Measurements from ENCODE around the gene ERAP2. TPM values are rescaled to one million over a fixed set of nuclear protein-coding genes. Genes with fewer than 3 reads are reported as not detected.
"Not testable (repeated sequence)": the region's sequence is repeated elsewhere in the genome, so short reads cannot be mapped to it uniquely, and the experiment has no call there.

ERAP2 gene
- total RNA-seq, 2 donors from 2014 or later = 7.7 to 19.0 TPM

- intact Hi-C loops (cut with DNase I) = loop anchor here (5.0 to 10.0 kb wide), 2 partner anchors 176 to 232 kb away; no protein-coding TSS in a partner anchor
- Histone ChIP-seq H3K27me3 (replicated peaks; ENCODE audit: insufficient read depth) (no peaks in the 10 kb centered on the region), H3K36me3 (no peaks in the 10 kb centered on the region), H3K27ac (no peak overlapping the region), H3K4me1 (replicated peaks) (peaks cover 6% of the 10 kb centered on the region), H3K4me3 (no peak overlapping the region), H3K9me3 (no peaks in the 10 kb centered on the region)
- 95% methylated on average over 3 of the region's 3 CpGs for WGBS
- no peak for DNase-seq (ENCODE audit: low spot score)
- TF ChIP-seq POLR2A (IDR thresholded peaks at IDR 0.05) (no peak), POLR2AphosphoS5 (IDR thresholded peaks at IDR 0.05) (no peak)
- TF ChIP-seq, protein P1, sequence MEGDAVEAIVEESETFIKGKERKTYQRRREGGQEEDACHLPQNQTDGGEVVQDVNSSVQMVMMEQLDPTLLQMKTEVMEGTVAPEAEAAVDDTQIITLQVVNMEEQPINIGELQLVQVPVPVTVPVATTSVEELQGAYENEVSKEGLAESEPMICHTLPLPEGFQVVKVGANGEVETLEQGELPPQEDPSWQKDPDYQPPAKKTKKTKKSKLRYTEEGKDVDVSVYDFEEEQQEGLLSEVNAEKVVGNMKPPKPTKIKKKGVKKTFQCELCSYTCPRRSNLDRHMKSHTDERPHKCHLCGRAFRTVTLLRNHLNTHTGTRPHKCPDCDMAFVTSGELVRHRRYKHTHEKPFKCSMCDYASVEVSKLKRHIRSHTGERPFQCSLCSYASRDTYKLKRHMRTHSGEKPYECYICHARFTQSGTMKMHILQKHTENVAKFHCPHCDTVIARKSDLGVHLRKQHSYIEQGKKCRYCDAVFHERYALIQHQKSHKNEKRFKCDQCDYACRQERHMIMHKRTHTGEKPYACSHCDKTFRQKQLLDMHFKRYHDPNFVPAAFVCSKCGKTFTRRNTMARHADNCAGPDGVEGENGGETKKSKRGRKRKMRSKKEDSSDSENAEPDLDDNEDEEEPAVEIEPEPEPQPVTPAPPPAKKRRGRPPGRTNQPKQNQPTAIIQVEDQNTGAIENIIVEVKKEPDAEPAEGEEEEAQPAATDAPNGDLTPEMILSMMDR (IDR thresholded peaks at IDR 0.05) = no peak
These were observed 54.3 kb downstream of the ERAP2 start for GRCh38 chr5:96930589-96930988.

DNA sequence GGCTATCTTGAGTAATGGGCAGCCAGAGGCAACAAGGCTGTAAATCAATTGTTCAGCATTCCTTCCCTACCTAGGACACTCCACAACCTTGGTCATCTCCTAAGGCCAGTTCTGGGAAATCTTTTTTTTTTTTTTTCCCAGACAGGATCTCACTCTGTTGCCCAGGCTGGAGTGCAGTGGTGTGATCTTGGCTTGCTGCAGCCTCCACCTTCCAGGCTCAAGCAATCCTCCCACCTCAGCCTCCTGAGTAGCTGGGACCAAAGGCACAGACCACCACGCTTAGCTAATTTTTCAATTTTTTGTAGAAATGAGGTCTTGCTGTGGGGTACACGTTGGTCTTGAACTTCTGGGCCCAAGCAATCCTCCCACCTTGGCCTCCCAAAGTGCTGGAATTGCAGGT, 54.7 kb downstream of the ERAP2 start:
- not testable (repeated sequence) for H3K27ac ChIP-seq; H3K36me3 ChIP-seq; DNase-seq (ENCODE audit: low spot score); H3K4me1 ChIP-seq (replicated peaks); H3K9me3 ChIP-seq; H3K4me3 ChIP-seq; H3K27me3 ChIP-seq (replicated peaks; ENCODE audit: insufficient read depth)
- WGBS = 100% methylated on average over 2 of the region's 2 CpGs
- intact Hi-C loops (cut with DNase I) = loop anchor here (5.0 to 10.0 kb wide), 2 partner anchors 176 to 231 kb away; no protein-coding TSS in a partner anchor

GRCh38 chr5:96931605-96932004, 55.3 kb downstream of the ERAP2 start:
- WGBS = 76% methylated on average over 1 of the region's 1 CpG
- no peaks in the 10 kb centered on the region for H3K36me3 ChIP-seq
- H3K4me3 ChIP-seq = no peak overlapping the region
- no peak overlapping the region for H3K27ac ChIP-seq
- peaks cover 6% of the 10 kb centered on the region for H3K4me1 ChIP-seq (replicated peaks)
- no peaks in the 10 kb centered on the region for H3K27me3 ChIP-seq (replicated peaks; ENCODE audit: insufficient read depth)
- DNase-seq (ENCODE audit: low spot score) = no peak
- intact Hi-C loops (cut with DNase I) = loop anchor here (5.0 to 10.0 kb wide), 2 partner anchors 177 to 231 kb away; no protein-coding TSS in a partner anchor
- TF ChIP-seq POLR2A (IDR thresholded peaks at IDR 0.05) (no peak), POLR2AphosphoS5 (IDR thresholded peaks at IDR 0.05) (no peak)
- TF ChIP-seq, protein P1 (IDR thresholded peaks at IDR 0.05) = no peak
- no peaks in the 10 kb centered on the region for H3K9me3 ChIP-seq

DNA sequence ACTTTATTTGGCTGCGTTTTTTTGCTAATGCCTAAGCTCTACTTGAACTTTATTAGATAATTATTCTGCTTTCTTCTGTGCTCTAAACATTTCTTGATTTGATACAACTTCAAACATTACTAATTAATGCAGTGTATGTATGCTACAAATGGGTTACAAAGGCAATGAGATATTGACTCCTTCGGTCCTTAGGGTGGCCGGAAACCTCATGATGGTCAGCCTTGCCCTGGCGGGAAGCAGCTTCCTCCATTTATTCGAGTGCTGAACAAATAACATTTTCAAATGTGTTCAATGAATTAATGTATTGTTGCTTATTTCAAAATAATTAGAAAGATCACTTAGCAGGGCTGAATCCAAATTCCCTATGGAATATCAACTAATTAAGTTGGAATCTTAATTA, 55.7 kb downstream of the ERAP2 start:
- TF ChIP-seq POLR2AphosphoS5 (IDR thresholded peaks at IDR 0.05) (no peak), POLR2A (IDR thresholded peaks at IDR 0.05) (no peak)
- TF ChIP-seq, protein P1 (IDR thresholded peaks at IDR 0.05) = no peak
- H3K27me3 ChIP-seq (replicated peaks; ENCODE audit: insufficient read depth) = no peaks in the 10 kb centered on the region
- H3K9me3 ChIP-seq = no peaks in the 10 kb centered on the region
- H3K36me3 ChIP-seq = no peaks in the 10 kb centered on the region
- DNase-seq (ENCODE audit: low spot score) = no peak
- intact Hi-C loops (cut with DNase I) = loop anchor here (5.0 to 10.0 kb wide), 2 partner anchors 177 to 230 kb away; no protein-coding TSS in a partner anchor
- no peak overlapping the region for H3K27ac ChIP-seq
- 96% methylated on average over 5 of the region's 5 CpGs for WGBS
- no peak overlapping the region for H3K4me3 ChIP-seq
- peaks cover 6% of the 10 kb centered on the region for H3K4me1 ChIP-seq (replicated peaks)

DNA sequence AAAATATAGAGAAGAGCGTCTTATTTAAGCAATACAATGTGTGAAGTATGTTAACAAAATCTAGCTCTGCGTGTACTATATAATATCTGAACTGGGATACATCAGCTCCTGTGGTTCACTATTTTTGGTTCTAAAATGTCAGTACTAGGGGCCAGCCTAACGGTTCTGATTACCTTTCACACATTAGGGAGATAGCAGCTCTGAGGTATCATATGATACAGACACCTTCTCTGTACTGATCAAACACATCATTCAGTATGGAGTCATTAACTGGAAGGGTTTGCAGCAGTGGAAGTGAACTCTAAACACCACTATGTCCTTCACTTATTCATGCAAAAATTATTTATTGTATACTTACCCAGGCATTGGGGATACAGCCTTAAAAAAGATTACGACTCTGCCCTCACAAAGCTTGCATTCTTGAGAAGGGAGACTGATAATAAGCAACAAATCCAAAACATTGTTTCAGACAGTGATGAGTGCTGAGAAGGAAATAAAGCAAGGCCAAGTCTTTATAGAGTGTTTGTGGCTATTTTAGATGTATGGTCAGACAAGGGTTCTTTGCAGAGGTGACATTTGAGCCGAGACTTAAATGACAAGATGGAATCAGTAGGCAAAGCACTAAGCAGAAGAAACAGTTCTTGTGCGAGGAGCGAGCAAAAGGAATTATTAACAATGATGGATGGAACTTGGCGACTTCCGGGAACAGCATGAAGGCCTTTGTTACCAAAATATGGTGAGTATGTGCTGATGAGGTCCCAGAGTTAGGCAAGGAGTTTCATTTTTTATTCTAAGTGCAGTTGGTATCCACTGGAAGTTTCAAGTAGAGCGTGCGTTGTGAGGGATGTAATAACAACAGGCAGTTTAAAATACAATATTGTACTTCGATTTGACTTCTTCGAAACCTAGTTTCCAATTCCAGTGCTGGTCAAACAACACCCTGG, 57.7 kb downstream of the ERAP2 start:
- DNase-seq (ENCODE audit: low spot score) = peak; percentile 33

More for the DNA sequence above, 57.7 kb downstream of the ERAP2 start:
- H3K36me3 ChIP-seq = no peaks in the 10 kb centered on the region
- H3K27me3 ChIP-seq (replicated peaks; ENCODE audit: insufficient read depth) = no peaks in the 10 kb centered on the region
- H3K27ac ChIP-seq = peak overlapping the region; percentile 95 to 96
- no peak for TF ChIP-seq POLR2A (IDR thresholded peaks at IDR 0.05)
- TF ChIP-seq, protein P1 (IDR thresholded peaks at IDR 0.05) = no peak
- peak overlapping the region; percentile 83 to 94 for H3K4me3 ChIP-seq
- WGBS = 17% methylated on average over 13 of the region's 13 CpGs
- intact Hi-C loops (cut with DNase I) = loop anchor here (5.0 to 10.0 kb wide), 2 partner anchors 179 to 228 kb away; no protein-coding TSS in a partner anchor
- H3K9me3 ChIP-seq = no peaks in the 10 kb centered on the region
- peaks cover 6% of the 10 kb centered on the region for H3K4me1 ChIP-seq (replicated peaks)
